ENCODE measurements around the gene DSP. TPM values are rescaled to one million over a fixed set of nuclear protein-coding genes. Genes with fewer than 3 reads are reported as not detected.

DSP gene
- total and polyA plus RNA-seq, 2 of the 13 experiments (the other 11 are each of a cell fraction or from before 2014, with no cell fraction given): 89.8 to 117 TPM

- TF ChIP-seq ZNF142 (CRISPR knock-in tag; IDR thresholded peaks at IDR 0.05): peak; percentile 79; the same call in 1 of the 2 replicates
- peak; percentile 95 for TF ChIP-seq MAZ (IDR thresholded peaks at IDR 0.05; ENCODE audit: borderline replicate concordance, low read depth, low read length)
- peak; percentile 97 for TF ChIP-seq MAZ (CRISPR knock-in tag; IDR thresholded peaks at IDR 0.05; ENCODE audit: low read depth)
- peak; percentile 30; the same call in 1 of the 2 replicates for TF ChIP-seq SNAPC2 (CRISPR knock-in tag; IDR thresholded peaks at IDR 0.05)
- no peak for TF ChIP-seq GPBP1L1 (CRISPR knock-in tag; IDR thresholded peaks at IDR 0.05)
- TF ChIP-seq TCF7 (IDR thresholded peaks at IDR 0.05; ENCODE audit: low read depth): peak; percentile 79
- peak; percentile 38; the same call in 1 of the 2 replicates for TF ChIP-seq ONECUT2 (CRISPR knock-in tag; IDR thresholded peaks at IDR 0.05)
- TF ChIP-seq ZNF333 (CRISPR knock-in tag; IDR thresholded peaks at IDR 0.05; ENCODE audit: borderline replicate concordance): peak; percentile 61; the same call in 1 of the 2 replicates
- TF ChIP-seq AHR (CRISPR knock-in tag; IDR thresholded peaks at IDR 0.05): peak; percentile 41; the same call in 1 of the 2 replicates
- TF ChIP-seq THRA (CRISPR knock-in tag; IDR thresholded peaks at IDR 0.05; ENCODE audit: borderline replicate concordance): peak; percentile 77; the same call in 1 of the 2 replicates
- TF ChIP-seq DRAP1 (CRISPR knock-in tag; IDR thresholded peaks at IDR 0.05): peak; percentile 95
- TF ChIP-seq HCFC1 (IDR thresholded peaks at IDR 0.05; ENCODE audit: low read depth, low read length): no peak
- TF ChIP-seq MXD3 (CRISPR knock-in tag; IDR thresholded peaks at IDR 0.05): peak; percentile 90
- no peak for TF ChIP-seq ZNF510 (CRISPR knock-in tag; IDR thresholded peaks at IDR 0.05; ENCODE audit: low read depth)
- TF ChIP-seq ZNF784 (CRISPR knock-in tag; IDR thresholded peaks at IDR 0.05; ENCODE audit: borderline replicate concordance): peak; percentile 73; the same call in 1 of the 2 replicates
- no peak; the same call in 1 of the 2 replicates for TF ChIP-seq HOXA9 (CRISPR knock-in tag; IDR thresholded peaks at IDR 0.05; ENCODE audit: borderline replicate concordance)
- TF ChIP-seq ATF1 (CRISPR knock-in tag; IDR thresholded peaks at IDR 0.05): no peak
- TF ChIP-seq ZSCAN31 (CRISPR knock-in tag; IDR thresholded peaks at IDR 0.05; ENCODE audit: low read depth): peak; percentile 71; the same call in 1 of the 2 replicates
Observed at GRCh38 chr6:7541175-7542064, at the start of gene DSP (continued).
